HG03025 (cell line): ENCODE results near the gene RALGPS1.

Source experiments
- ATAC-seq: cut with Tn5 transposase; IDR thresholded peaks from one replicate; pipeline ENCODE4 v1.9.1; 2021; ENCODE audit warnings: mild to moderate bottlenecking, moderate library complexity; ENCODE audit not compliant: unreplicated experiment, low FRiP score

Gene RALGPS1

GRCh38 chr9:127112735-127113161 is 198.2 kb downstream of the RALGPS1 start:
- no peak for ATAC-seq

- ATAC-seq: no peak
Observed at GRCh38 chr9:127113191-127113972, 198.8 kb downstream of the RALGPS1 start.

GRCh38 chr9:127114606-127115005 is 200.0 kb downstream of the RALGPS1 start:
- ATAC-seq: no peak

- no peak for ATAC-seq
Observed at GRCh38 chr9:127116088-127116726, 201.6 kb downstream of the RALGPS1 start.

GRCh38 chr9:127116957-127117356 is 202.4 kb downstream of the RALGPS1 start:
- no peak for ATAC-seq

- no peak for ATAC-seq
Observed at GRCh38 chr9:127117801-127118200, 203.2 kb downstream of the RALGPS1 start.

GRCh38 chr9:127118597-127119319 is 204.2 kb downstream of the RALGPS1 start:
- ATAC-seq: no peak

GRCh38 chr9:127119320-127119709 is 204.7 kb downstream of the RALGPS1 start:
- ATAC-seq: no peak

- ATAC-seq: no peak
Observed at GRCh38 chr9:127121628-127122175, 207.1 kb downstream of the RALGPS1 start.

- ATAC-seq: no peak
Observed at GRCh38 chr9:127122176-127123063, 207.8 kb downstream of the RALGPS1 start, which contains the start of gene ANGPTL2. ANGPTL2 (minus strand) TSS chr9:127122635; CDS start chr9:127108731, 13,904 bp downstream.

GRCh38 chr9:127123064-127123890 is 208.7 kb downstream of the RALGPS1 start:
- no peak for ATAC-seq

GRCh38 chr9:127124111-127124531 is 209.5 kb downstream of the RALGPS1 start:
- no peak for ATAC-seq

GRCh38 chr9:127124792-127125191 is 210.2 kb downstream of the RALGPS1 start:
- no peak for ATAC-seq

- ATAC-seq: no peak
Observed at GRCh38 chr9:127126971-127127370, 212.4 kb downstream of the RALGPS1 start.

GRCh38 chr9:127128341-127129072 is 213.9 kb downstream of the RALGPS1 start:
- no peak for ATAC-seq

GRCh38 chr9:127129073-127129717 is 214.6 kb downstream of the RALGPS1 start:
- no peak for ATAC-seq

GRCh38 chr9:127129718-127130085 is 215.1 kb downstream of the RALGPS1 start:
- ATAC-seq: no peak

GRCh38 chr9:127130235-127130634 is 215.7 kb downstream of the RALGPS1 start:
- no peak for ATAC-seq
